OCI-LY3 (cell line): ENCODE results near the gene ERAP2.

Experiments used
- H2AFZ ChIP-seq: fragments of 200-600, 300-600 bp; shearing (Covaris generic); 2 replicates; pipeline ENCODE4 v1.6.0; 2014; ENCODE audit warnings: antibody characterized with exemption, low read depth, low read length
- H3K27ac ChIP-seq: fragments of 200-600, 300-600 bp; sonication (generic); 2 replicates; pipeline ENCODE4 v1.5.1; 2014; ENCODE audit warnings: mild to moderate bottlenecking, low read length, moderate library complexity, mixed read lengths
- H3K27me3 ChIP-seq: fragments of 200-600, 300-600 bp; sonication (generic); 2 replicates; pipeline ENCODE4 v1.6.1; 2014; ENCODE audit warnings: low read depth, low read length, mixed read lengths
- H3K36me3 ChIP-seq: fragments of 200-600, 300-600 bp; sonication (generic); replicated peaks from 2 replicates; pipeline ENCODE3; 2014; ENCODE audit warnings: low read depth, low read length, mixed read lengths
- H3K4me1 ChIP-seq: fragments of 300-600, 200-600 bp; sonication (generic); 2 replicates; pipeline ENCODE4 v1.6.1; 2014; ENCODE audit warnings: low read length, mixed read lengths
- H3K4me2 ChIP-seq: fragments of 200-600, 300-600 bp; sonication (generic); 2 replicates; pipeline ENCODE4 v1.6.1; 2014; ENCODE audit warnings: low read length, mixed read lengths
- H3K4me3 ChIP-seq: fragments of 300-600, 200-600 bp; sonication (generic); 2 replicates; pipeline ENCODE4 v1.5.1; 2014; ENCODE audit warnings: antibody characterized with exemption, mild to moderate bottlenecking, low read length, moderate library complexity
- H3K79me2 ChIP-seq: fragments of 300-600, 200-600 bp; shearing (Covaris generic); 2 replicates; pipeline ENCODE4 v1.6.1; 2014; ENCODE audit warnings: mild to moderate bottlenecking, low read length, mixed read lengths
- H3K9ac ChIP-seq: fragments of 300-600, 200-600 bp; shearing (Covaris generic); 2 replicates; pipeline ENCODE4 v1.6.0; 2014; ENCODE audit warnings: mild to moderate bottlenecking, low read length, moderate library complexity
- H3K9me3 ChIP-seq: fragments of 200-600, 300-600 bp; shearing (Covaris generic); 2 replicates; pipeline ENCODE4 v1.6.1; 2014; ENCODE audit warnings: low read length, mixed read lengths; ENCODE audit not compliant: insufficient read depth
- H4K20me1 ChIP-seq: fragments of 200-600, 300-600 bp; sonication (generic); 2 replicates; pipeline ENCODE4 v1.6.1; 2016; ENCODE audit warnings: low read length, mixed read lengths; ENCODE audit not compliant: insufficient read depth
- EZH2phosphoT487 ChIP-seq: fragments of 200-600 bp; shearing (Covaris generic); IDR thresholded peaks from 2 replicates; pipeline ENCODE4 v1.6.1; 2018; ENCODE audit warnings: antibody characterized with exemption, mixed run types, low read depth
- TF ChIP-seq, protein P1 (sequence below): fragments of 200-600, 300-600 bp; sonication (generic); IDR thresholded peaks from 2 replicates; pipeline ENCODE4 v1.5.1; 2014; ENCODE audit warnings: antibody characterized with exemption, low read length, low read depth

ERAP2 gene

DNA sequence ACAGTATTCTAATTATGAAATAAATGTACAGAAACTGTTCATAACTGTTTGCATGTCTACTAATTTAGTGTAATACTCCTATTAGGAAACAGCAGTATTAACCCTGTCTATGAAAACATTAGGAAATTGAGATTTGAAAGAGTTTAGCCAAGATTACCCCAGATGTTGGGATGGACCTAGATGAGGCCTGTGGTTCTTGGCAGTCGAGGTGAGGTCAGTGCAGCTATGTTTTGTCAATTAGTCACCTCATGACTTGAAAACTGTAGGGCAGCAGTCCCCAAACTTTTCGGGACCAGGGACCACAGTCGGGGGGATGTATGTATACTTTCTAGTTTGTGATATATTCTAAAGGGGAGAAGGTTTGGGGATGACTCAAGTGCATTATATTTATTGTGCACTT is 64.3 kb downstream of the ERAP2 start:
- no peak overlapping the region for H3K27ac ChIP-seq

DNA sequence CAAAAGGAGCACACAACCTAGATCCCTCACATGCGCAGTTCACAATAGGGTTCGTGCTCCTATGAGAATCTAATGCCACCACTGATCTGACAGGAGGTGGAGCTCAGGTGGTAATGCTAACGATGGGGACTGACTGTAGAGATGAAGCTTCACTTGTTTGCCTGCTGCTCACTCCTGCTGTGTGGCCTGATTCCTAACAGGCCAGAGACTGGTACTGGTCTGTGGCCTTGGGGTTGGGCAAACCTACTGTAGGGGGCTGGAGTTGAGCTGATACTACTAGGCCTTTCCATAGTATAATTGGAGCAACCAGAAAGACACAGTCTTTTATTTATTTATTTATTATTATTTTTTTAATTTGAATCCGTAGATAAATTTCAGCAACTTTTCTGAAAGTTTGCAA is 64.8 kb downstream of the ERAP2 start:
- H3K4me2 ChIP-seq, result no peak overlapping the region
- H3K9me3 ChIP-seq, result no peaks in the 10 kb centered on the region
- no peaks in the 10 kb centered on the region for H3K27me3 ChIP-seq
- TF ChIP-seq, protein P1, sequence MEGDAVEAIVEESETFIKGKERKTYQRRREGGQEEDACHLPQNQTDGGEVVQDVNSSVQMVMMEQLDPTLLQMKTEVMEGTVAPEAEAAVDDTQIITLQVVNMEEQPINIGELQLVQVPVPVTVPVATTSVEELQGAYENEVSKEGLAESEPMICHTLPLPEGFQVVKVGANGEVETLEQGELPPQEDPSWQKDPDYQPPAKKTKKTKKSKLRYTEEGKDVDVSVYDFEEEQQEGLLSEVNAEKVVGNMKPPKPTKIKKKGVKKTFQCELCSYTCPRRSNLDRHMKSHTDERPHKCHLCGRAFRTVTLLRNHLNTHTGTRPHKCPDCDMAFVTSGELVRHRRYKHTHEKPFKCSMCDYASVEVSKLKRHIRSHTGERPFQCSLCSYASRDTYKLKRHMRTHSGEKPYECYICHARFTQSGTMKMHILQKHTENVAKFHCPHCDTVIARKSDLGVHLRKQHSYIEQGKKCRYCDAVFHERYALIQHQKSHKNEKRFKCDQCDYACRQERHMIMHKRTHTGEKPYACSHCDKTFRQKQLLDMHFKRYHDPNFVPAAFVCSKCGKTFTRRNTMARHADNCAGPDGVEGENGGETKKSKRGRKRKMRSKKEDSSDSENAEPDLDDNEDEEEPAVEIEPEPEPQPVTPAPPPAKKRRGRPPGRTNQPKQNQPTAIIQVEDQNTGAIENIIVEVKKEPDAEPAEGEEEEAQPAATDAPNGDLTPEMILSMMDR, result no peak
- no peak for TF ChIP-seq EZH2phosphoT487
- no peak overlapping the region for H2AFZ ChIP-seq
- no peak overlapping the region for H3K27ac ChIP-seq
- H3K4me1 ChIP-seq, result peaks cover 17% of the 10 kb centered on the region
- no peak overlapping the region for H3K4me3 ChIP-seq
- peaks cover 49% of the 10 kb centered on the region for H4K20me1 ChIP-seq
- peaks cover 89% of the 10 kb centered on the region for H3K79me2 ChIP-seq
- no peak overlapping the region for H3K9ac ChIP-seq
- peaks cover 4% of the 10 kb centered on the region for H3K36me3 ChIP-seq

More for the DNA sequence above, 64.3 kb downstream of the ERAP2 start:
- H3K9ac ChIP-seq, result no peak overlapping the region
- peaks cover 4% of the 10 kb centered on the region for H3K36me3 ChIP-seq
- TF ChIP-seq EZH2phosphoT487, result no peak
- TF ChIP-seq, protein P1, result no peak
- no peak overlapping the region for H3K4me3 ChIP-seq
- H3K4me2 ChIP-seq, result no peak overlapping the region
- no peak overlapping the region for H2AFZ ChIP-seq
- H3K79me2 ChIP-seq, result peaks cover 86% of the 10 kb centered on the region
- H3K9me3 ChIP-seq, result no peaks in the 10 kb centered on the region
- H4K20me1 ChIP-seq, result peaks cover 44% of the 10 kb centered on the region
- peaks cover 17% of the 10 kb centered on the region for H3K4me1 ChIP-seq
- no peaks in the 10 kb centered on the region for H3K27me3 ChIP-seq

DNA sequence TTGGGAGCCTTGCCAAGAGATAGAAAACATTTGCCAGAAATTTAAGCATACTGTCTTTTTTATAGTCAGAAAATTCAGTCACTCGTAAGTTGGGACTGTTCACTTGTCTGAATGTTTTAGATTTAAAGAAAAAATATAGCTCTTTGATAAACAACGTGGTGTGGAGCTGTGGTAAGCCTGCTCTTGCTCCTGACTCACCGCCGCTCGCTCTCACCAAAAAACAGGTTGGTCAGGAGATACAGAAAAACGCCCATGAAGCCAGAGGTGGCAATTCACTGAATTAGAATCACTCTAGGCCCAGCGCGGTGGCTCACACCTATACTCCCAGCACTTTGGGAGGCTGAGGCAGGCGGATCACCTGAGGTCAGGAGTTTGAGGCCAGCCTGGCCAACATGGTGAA is 65.8 kb downstream of the ERAP2 start:
- Histone ChIP-seq H3K4me2 (no peak overlapping the region), H3K27ac (no peak overlapping the region), H3K4me1 (peaks cover 17% of the 10 kb centered on the region), H3K36me3 (peaks cover 4% of the 10 kb centered on the region), H4K20me1 (peaks cover 49% of the 10 kb centered on the region), H3K79me2 (peaks cover 83% of the 10 kb centered on the region), H3K27me3 (no peaks in the 10 kb centered on the region), H3K9me3 (no peaks in the 10 kb centered on the region), H3K4me3 (no peak overlapping the region), H3K9ac (no peak overlapping the region), H2AFZ (no peak overlapping the region)
- TF ChIP-seq EZH2phosphoT487, result no peak
- TF ChIP-seq, protein P1, result no peak

DNA sequence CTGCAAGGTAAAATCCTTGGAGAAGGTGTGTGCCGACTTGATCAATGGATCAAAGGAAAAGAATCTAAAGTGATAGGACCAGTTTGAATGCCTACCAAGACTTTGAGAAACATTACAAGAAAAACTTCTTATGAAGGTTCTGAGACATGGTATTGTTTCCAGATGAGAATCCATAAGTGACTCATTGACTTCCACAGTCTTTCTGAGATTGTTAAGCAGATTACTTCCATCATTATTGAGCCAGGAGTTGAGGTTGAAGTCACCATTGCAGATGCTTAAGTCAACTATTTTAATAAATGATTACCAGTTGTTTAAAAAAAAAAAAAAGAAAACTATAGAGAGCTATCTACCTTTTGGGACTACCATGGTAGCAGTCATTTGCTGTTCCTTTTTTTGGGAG is 66.6 kb downstream of the ERAP2 start:
- no peak overlapping the region for H3K9ac ChIP-seq
- H3K4me2 ChIP-seq, result no peak overlapping the region
- H3K4me1 ChIP-seq, result peaks cover 9% of the 10 kb centered on the region
- H3K27ac ChIP-seq, result no peak overlapping the region
- peaks cover under 1% of the 10 kb centered on the region for H3K36me3 ChIP-seq
- no peak overlapping the region for H3K4me3 ChIP-seq
- peaks cover 41% of the 10 kb centered on the region for H4K20me1 ChIP-seq
- no peaks in the 10 kb centered on the region for H3K9me3 ChIP-seq
- peaks cover 78% of the 10 kb centered on the region for H3K79me2 ChIP-seq
- TF ChIP-seq EZH2phosphoT487, result no peak
- TF ChIP-seq, protein P1, result no peak
- H2AFZ ChIP-seq, result no peak overlapping the region
- no peaks in the 10 kb centered on the region for H3K27me3 ChIP-seq
